OCI-LY1 (cell line): ENCODE results near the gene ZCCHC7.

ENCODE experiments used
- EZH2 ChIP-seq: fragments of 200-600 bp; sonication (generic), shearing (Covaris generic); IDR thresholded peaks from 2 replicates; pipeline ENCODE4 v1.8.0; 2017; ENCODE audit warnings: borderline replicate concordance, mixed run types, mild to moderate bottlenecking, antibody characterized with exemption, low read length, moderate library complexity, mixed read lengths
- TF ChIP-seq, protein P1 (sequence below): fragments of 200-600 bp; sonication (generic), shearing (Covaris generic); IDR thresholded peaks from 2 replicates; pipeline ENCODE4 v1.5.1; 2017; ENCODE audit warnings: mild to moderate bottlenecking, antibody characterized with exemption, low read length, moderate library complexity, mixed read lengths

DNA sequence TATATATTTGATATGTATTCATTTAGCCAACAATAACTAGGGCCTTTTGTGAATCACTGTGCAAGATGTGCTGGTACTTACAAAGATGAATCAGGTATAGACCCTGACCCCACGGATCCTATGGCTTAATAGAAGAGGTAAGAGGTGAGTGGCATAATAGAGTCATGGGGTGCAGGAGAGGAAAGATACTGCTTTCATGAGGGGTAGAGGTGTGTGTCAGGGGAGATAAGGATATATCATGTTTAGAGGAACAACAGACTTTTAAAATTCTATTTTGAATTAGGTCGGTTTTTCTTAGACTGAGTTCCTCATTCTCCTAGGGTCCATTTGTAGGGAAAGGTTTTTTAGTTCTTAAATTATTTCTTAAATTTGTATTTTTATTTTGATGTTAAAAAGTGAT lies 27.8 kb downstream of the ZCCHC7 start:
- TF ChIP-seq, protein P1, sequence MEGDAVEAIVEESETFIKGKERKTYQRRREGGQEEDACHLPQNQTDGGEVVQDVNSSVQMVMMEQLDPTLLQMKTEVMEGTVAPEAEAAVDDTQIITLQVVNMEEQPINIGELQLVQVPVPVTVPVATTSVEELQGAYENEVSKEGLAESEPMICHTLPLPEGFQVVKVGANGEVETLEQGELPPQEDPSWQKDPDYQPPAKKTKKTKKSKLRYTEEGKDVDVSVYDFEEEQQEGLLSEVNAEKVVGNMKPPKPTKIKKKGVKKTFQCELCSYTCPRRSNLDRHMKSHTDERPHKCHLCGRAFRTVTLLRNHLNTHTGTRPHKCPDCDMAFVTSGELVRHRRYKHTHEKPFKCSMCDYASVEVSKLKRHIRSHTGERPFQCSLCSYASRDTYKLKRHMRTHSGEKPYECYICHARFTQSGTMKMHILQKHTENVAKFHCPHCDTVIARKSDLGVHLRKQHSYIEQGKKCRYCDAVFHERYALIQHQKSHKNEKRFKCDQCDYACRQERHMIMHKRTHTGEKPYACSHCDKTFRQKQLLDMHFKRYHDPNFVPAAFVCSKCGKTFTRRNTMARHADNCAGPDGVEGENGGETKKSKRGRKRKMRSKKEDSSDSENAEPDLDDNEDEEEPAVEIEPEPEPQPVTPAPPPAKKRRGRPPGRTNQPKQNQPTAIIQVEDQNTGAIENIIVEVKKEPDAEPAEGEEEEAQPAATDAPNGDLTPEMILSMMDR: no peak
- TF ChIP-seq EZH2: no peak
